ENCODE data around the gene PSME2. TPM values are rescaled to one million over a fixed set of nuclear protein-coding genes. Genes with fewer than 3 reads are reported as not detected.

The PSME2 gene
- total RNA-seq, 2 experiments from 2014 or later: 541 to 558 TPM

GRCh38 chr14:24150567-24150966 is 4.2 kb upstream of the PSME2 start:
- no peak overlapping the region for H3K27ac Mint-ChIP-seq
- no peaks in the 10 kb centered on the region for H3K9me3 Mint-ChIP-seq
- no peaks in the 10 kb centered on the region for H3K27me3 Mint-ChIP-seq
- DNase-seq: no peak
- no peak overlapping the region for H3K4me3 Mint-ChIP-seq
- peaks cover 26% of the 10 kb centered on the region for H3K4me1 Mint-ChIP-seq
- peaks cover 36% of the 10 kb centered on the region for H3K36me3 Mint-ChIP-seq

- no peak for DNase-seq
- Mint-ChIP-seq H3K27ac (no peak overlapping the region), H3K27me3 (no peaks in the 10 kb centered on the region), H3K4me3 (no peak overlapping the region), H3K36me3 (peaks cover 41% of the 10 kb centered on the region), H3K9me3 (no peaks in the 10 kb centered on the region), H3K4me1 (peaks cover 31% of the 10 kb centered on the region)
Observed at GRCh38 chr14:24150061-24150460, 3.7 kb upstream of the PSME2 start.

GRCh38 chr14:24149302-24149969 is 3.0 kb upstream of the PSME2 start:
- Mint-ChIP-seq H3K27ac (no peak overlapping the region), H3K9me3 (no peaks in the 10 kb centered on the region), H3K4me1 (peaks cover 35% of the 10 kb centered on the region), H3K27me3 (no peaks in the 10 kb centered on the region), H3K4me3 (peak overlapping the region; percentile 97), H3K36me3 (peaks cover 47% of the 10 kb centered on the region)
- no peak for DNase-seq

DNA sequence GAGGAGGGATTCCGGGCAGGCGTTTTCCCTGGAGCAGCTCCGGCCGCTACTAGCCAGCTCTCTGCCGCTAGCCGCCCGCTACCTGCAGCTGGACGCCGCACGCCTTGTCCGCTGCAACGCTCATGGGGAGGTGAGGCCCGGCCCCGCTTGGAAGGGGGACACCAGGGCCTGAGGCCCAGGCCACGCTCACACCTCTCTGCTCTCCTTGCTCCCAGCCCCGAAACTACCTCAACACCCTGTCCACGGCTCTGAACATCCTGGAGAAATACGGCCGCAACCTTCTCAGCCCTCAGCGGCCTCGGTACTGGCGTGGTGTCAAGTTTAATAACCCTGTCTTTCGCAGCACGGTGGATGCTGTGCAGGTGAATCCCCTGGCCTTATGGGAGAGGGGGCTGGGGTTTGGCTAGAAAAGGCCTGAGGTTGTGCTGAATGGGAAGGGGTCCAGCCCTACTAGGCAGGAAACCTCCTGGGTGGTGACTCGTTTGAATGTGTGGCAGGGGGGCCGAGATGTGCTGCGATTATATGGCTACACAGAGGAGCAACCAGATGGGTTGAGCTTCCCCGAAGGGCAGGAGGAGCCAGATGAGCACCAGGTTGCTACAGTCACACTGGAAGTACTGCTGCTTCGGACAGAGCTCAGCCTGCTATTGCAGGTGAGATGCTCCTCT is 1.5 kb upstream of the PSME2 start:
- Mint-ChIP-seq H3K27ac (peak overlapping the region; percentile 68), H3K27me3 (no peaks in the 10 kb centered on the region), H3K9me3 (no peaks in the 10 kb centered on the region), H3K4me3 (peak overlapping the region; percentile 97), H3K36me3 (peaks cover 59% of the 10 kb centered on the region), H3K4me1 (peaks cover 49% of the 10 kb centered on the region)
- peak; percentile 13 for DNase-seq

DNA sequence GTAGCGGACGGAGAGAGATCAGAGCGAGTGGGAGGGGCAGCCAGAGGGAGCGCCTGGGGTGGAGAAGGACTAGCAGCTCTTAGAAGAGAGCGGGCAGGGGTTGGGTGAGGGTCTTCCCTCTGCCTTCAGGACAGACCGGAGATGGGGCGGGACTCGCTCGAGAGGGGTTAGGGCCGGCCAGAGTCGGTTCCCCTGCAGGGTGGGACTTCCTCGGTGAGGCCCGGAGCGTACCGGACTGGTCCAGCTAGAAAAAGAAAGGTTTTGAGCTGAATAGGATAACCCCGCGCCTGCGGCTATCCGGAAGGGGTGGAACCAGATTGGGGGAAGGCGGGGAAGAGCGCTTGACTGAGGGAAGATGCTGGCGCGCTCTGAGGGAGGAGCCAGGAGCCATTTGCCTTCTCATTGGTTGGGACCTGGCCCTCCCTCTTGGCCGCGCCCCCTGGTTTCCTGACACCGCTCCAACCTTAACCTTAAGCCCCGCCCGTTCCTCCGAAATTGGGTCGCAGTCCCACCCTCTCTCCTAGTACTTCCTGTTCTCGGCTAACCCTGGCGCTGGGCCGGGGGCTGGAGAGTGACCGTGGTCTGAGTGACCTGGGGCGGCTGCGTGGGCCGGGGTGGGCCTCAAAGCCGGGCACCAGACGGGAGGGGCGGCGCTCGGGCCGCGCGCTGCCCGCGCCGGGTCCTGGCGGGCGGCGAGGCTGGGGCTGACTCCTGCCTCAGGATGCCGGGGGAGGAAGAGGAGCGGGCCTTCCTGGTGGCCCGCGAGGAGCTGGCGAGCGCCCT is 759 bp upstream of the PSME2 start, which contains the start of gene RNF31:
Gene RNF31 (plus strand): TSS at position 521 of the 783 bp plus-strand sequence. CDS start 201 bp downstream, at position 722.
- peaks cover 52% of the 10 kb centered on the region for H3K4me1 Mint-ChIP-seq
- DNase-seq: peak; percentile 98
- no peaks in the 10 kb centered on the region for H3K9me3 Mint-ChIP-seq
- H3K36me3 Mint-ChIP-seq: peaks cover 60% of the 10 kb centered on the region
- H3K27ac Mint-ChIP-seq: peak within 1 kb of the TSS; percentile 97
- H3K4me3 Mint-ChIP-seq: peak within 1 kb of the TSS; percentile 97
- no peaks in the 10 kb centered on the region for H3K27me3 Mint-ChIP-seq

GRCh38 chr14:24145690-24146452 is 539 bp downstream of the PSME2 start:
- H3K27me3 Mint-ChIP-seq: no peaks in the 10 kb centered on the region
- no peak for DNase-seq
- peaks cover 56% of the 10 kb centered on the region for H3K4me1 Mint-ChIP-seq
- peak overlapping the region; percentile 97 for H3K4me3 Mint-ChIP-seq
- peak overlapping the region; percentile 97 for H3K27ac Mint-ChIP-seq
- no peaks in the 10 kb centered on the region for H3K9me3 Mint-ChIP-seq
- H3K36me3 Mint-ChIP-seq: peaks cover 64% of the 10 kb centered on the region

DNA sequence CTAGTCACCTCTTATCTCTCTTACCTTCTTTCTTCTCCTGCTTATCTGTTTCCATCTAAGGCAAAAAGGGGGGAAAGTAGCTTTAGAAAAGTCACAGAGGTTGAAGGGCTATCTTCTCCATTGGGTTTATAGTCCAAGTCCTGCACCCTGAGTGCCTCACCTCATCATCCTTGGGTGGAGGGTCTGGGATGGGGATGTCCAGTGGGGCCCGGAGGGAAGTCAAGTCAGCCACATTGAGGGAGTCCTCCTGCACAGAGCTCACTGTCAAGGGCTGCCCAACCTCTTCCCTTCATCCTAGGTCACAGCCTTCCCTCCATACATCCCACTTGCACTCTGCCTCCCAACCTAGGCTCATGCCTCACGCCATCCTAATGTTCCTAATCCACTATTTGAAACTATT is 1.2 kb downstream of the PSME2 start:
- Mint-ChIP-seq H3K27me3 (no peaks in the 10 kb centered on the region), H3K4me1 (peaks cover 51% of the 10 kb centered on the region), H3K27ac (peak overlapping the region; percentile 97), H3K9me3 (no peaks in the 10 kb centered on the region), H3K4me3 (peak overlapping the region; percentile 97), H3K36me3 (peaks cover 63% of the 10 kb centered on the region)
- no peak for DNase-seq

DNA sequence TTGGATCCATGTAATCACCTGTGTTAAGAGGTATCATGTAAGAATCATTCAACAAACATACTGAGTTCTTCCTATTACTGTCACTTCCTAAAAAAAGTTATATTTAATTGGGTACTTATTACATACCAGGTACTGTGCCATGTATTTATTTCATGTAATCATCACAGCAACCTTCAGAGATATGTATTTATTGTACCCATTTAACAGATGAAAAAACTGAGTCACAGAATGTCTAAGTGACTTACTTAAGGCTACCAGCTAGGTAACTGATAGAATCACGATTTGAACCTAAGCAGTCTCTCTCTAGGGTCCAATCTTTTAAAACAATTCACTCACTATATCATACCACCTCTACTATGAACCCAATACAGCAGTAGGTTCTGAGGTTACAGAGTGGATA is 2.0 kb downstream of the PSME2 start:
- Mint-ChIP-seq H3K27me3 (no peaks in the 10 kb centered on the region), H3K36me3 (peaks cover 62% of the 10 kb centered on the region), H3K4me3 (peak overlapping the region; percentile 97), H3K4me1 (peaks cover 50% of the 10 kb centered on the region), H3K9me3 (no peaks in the 10 kb centered on the region), H3K27ac (peak overlapping the region; percentile 76)
- DNase-seq: no peak

DNA sequence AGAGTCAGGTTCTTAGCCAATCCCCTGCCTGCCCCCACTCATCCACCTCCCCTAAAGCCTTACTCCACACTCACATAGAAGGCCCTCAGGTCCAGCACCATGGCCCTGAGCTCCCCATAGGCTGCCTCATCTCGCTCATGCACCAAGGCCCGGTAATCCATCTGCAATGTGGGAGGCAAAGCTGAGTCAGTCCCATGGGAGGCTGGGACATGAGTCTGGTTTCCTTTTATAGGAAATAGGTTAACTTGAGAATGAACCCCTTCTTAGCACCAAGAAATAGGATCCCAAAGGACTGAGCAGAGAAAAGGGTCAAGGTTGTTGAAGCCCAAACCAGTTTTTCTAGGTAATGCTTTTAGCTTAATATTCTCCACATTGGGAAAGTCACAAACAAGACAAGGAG is 2.9 kb downstream of the PSME2 start:
- no peaks in the 10 kb centered on the region for H3K27me3 Mint-ChIP-seq
- peaks cover 65% of the 10 kb centered on the region for H3K36me3 Mint-ChIP-seq
- H3K9me3 Mint-ChIP-seq: no peaks in the 10 kb centered on the region
- no peak overlapping the region for H3K4me3 Mint-ChIP-seq
- peaks cover 52% of the 10 kb centered on the region for H3K4me1 Mint-ChIP-seq
- H3K27ac Mint-ChIP-seq: peak overlapping the region; percentile 54
- no peak for DNase-seq

GRCh38 chr14:24141097-24141880 is 5.1 kb downstream of the PSME2 start, which contains the start of gene EMC9:
Gene EMC9, minus strand, starts transcription at chr14:24141591. Its CDS starts 287 bp downstream, at chr14:24141304.
- Mint-ChIP-seq H3K27ac (peak within 1 kb of the TSS; percentile 92), H3K27me3 (no peaks in the 10 kb centered on the region), H3K4me1 (peaks cover 66% of the 10 kb centered on the region), H3K4me3 (peak within 1 kb of the TSS; percentile 96), H3K9me3 (no peaks in the 10 kb centered on the region), H3K36me3 (peaks cover 76% of the 10 kb centered on the region)
- peak; percentile 99 for DNase-seq

DNA sequence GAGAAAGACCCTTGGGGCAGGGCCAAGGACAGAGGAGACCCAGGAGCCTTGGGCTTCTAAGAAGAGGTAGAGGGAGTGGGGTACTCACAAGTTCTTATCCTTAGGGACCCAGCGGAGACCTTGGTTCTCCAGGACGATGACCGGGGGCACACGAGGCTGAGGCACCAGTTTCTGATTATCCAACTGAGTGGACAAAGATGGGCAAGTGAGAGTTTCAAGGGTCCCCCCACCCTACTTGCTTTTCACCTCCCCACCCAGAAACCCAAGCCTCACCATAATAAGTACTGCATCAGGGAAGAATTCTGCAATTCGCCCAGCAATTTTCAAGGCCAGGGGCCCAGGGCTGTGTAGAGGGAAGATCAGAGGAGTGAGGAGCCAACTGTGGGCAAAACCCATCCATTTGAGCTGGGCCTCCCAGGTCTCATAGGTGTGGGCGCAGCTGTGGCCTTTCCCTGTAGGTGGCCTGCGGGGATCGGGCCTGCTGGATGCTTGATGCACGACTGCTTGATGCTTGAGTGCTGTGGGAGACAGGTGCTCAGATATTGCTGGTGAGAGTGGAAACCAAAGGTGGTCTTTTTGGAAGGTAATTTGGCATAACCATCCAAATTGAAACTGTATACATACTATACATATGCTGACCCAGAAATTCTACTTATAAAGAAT is 7.0 kb downstream of the PSME2 start:
- Mint-ChIP-seq H3K4me1 (peaks cover 59% of the 10 kb centered on the region), H3K36me3 (peaks cover 57% of the 10 kb centered on the region), H3K27me3 (no peaks in the 10 kb centered on the region), H3K4me3 (peak overlapping the region; percentile 96), H3K27ac (peak overlapping the region; percentile 77), H3K9me3 (no peaks in the 10 kb centered on the region)
- peak; percentile 38 for DNase-seq

GRCh38 chr14:24138396-24139271 is 7.8 kb downstream of the PSME2 start:
- Mint-ChIP-seq H3K36me3 (peaks cover 53% of the 10 kb centered on the region), H3K4me3 (peak overlapping the region; percentile 96)

More at GRCh38 chr14:24138396-24139271, 7.8 kb downstream of the PSME2 start:
- H3K27ac Mint-ChIP-seq: peak overlapping the region; percentile 77
- H3K4me1 Mint-ChIP-seq: peaks cover 52% of the 10 kb centered on the region
- no peak for DNase-seq
- H3K27me3 Mint-ChIP-seq: no peaks in the 10 kb centered on the region
- H3K9me3 Mint-ChIP-seq: no peaks in the 10 kb centered on the region

Data from activated naive CD8-positive, alpha-beta T cell treated with anti-CD3 and anti-CD28 coated beads for 36 hours (primary cell).